GM19463 (cell line): Measurements from ENCODE around the gene HTR3A.
"Not testable (repeated sequence)": the region's sequence is repeated elsewhere in the genome, so short reads cannot be mapped to it uniquely, and the experiment has no call there.

Source experiments
- ATAC-seq: cut with Tn5 transposase; IDR thresholded peaks from one replicate; pipeline ENCODE4 v1.9.1; 2021; ENCODE audit warnings: mild to moderate bottlenecking, moderate library complexity; ENCODE audit not compliant: unreplicated experiment

The HTR3A gene

GRCh38 chr11:113974741-113975470, at the start of gene HTR3A:
Gene HTR3A, plus strand, starts transcription at chr11:113975108. Its CDS starts 218 bp downstream, at chr11:113975326.
- no peak for ATAC-seq

- ATAC-seq = no peak
Measured at GRCh38 chr11:113926273-113927197, 48.4 kb upstream of the HTR3A start.

- ATAC-seq = no peak
Measured at GRCh38 chr11:113928311-113928710, 46.6 kb upstream of the HTR3A start.

- no peak for ATAC-seq
Measured at GRCh38 chr11:113932788-113933187, 42.1 kb upstream of the HTR3A start.

GRCh38 chr11:113934193-113934592, 40.7 kb upstream of the HTR3A start:
- not testable (repeated sequence) for ATAC-seq

- no peak for ATAC-seq
Measured at GRCh38 chr11:113934761-113935160, 40.1 kb upstream of the HTR3A start.

- no peak for ATAC-seq
Measured at GRCh38 chr11:113935858-113936257, 39.0 kb upstream of the HTR3A start.

- no peak for ATAC-seq
Measured at GRCh38 chr11:113937918-113938317, 37.0 kb upstream of the HTR3A start.

GRCh38 chr11:113942256-113942655, 32.7 kb upstream of the HTR3A start:
- no peak for ATAC-seq

- ATAC-seq = not testable (repeated sequence)
Measured at GRCh38 chr11:113946162-113946561, 28.7 kb upstream of the HTR3A start.

GRCh38 chr11:113947994-113948393, 26.9 kb upstream of the HTR3A start:
- ATAC-seq = no peak

GRCh38 chr11:113949891-113950290, 25.0 kb upstream of the HTR3A start:
- ATAC-seq = no peak

GRCh38 chr11:113951537-113951936, 23.4 kb upstream of the HTR3A start:
- ATAC-seq = no peak

GRCh38 chr11:113952070-113952469, 22.8 kb upstream of the HTR3A start:
- no peak for ATAC-seq

GRCh38 chr11:113952588-113952987, 22.3 kb upstream of the HTR3A start:
- ATAC-seq = no peak

GRCh38 chr11:113954235-113954634, 20.7 kb upstream of the HTR3A start:
- ATAC-seq = no peak

GRCh38 chr11:113956986-113957385, 17.9 kb upstream of the HTR3A start:
- no peak for ATAC-seq

GRCh38 chr11:113960702-113961330, 14.1 kb upstream of the HTR3A start:
- no peak for ATAC-seq

GRCh38 chr11:113967361-113967760, 7.5 kb upstream of the HTR3A start:
- no peak for ATAC-seq

GRCh38 chr11:113971506-113972195, 3.3 kb upstream of the HTR3A start:
- no peak for ATAC-seq

- ATAC-seq = no peak
Measured at GRCh38 chr11:113977071-113977490, 2.2 kb downstream of the HTR3A start.
